SKM-1 (cell line): ENCODE results near the gene NEK6.

ENCODE experiments used
- DNase-seq: peaks from one replicate; lab custom pipeline; 2025; ENCODE audit not compliant: unreplicated experiment; lab: John Stamatoyannopoulos, UW

NEK6 gene

DNA sequence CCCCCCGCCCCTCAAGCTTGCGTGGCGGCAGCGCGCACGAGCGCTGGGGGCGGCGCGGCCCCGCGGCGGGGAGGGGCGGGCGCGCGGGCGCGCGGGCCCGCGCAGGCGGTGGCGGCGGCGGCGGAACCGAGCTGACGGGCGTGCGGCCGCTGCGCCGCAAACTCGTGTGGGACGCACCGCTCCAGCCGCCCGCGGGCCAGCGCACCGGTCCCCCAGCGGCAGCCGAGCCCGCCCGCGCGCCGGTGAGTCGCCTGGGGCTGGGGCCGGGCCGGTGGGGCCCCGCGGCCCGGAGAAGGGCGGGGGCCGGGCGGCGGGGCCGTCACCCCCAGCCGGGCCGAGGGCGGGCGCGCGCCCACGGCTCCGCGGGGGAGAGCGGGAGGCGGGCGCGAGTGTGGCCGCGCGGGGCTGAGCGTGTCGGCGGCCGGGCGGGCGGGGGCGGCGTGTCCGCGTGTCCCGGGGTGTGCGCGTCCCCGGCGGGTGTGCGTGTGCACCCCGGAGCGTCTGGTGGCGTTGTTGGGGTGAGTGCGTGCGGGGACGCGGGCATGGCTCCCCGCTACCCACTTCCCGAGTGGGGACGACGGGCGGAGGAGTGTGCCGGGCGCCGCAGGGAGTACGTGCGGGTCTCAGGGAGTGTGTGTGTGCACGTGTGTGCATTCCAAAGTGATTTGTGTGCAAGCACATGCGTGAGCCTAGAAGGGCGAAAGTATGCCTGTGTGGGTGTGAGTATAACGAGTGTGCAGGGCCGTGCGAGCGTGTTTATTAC is at the start of gene NEK6:
Gene NEK6, plus strand, starts transcription at position 106 of the 763 bp plus-strand sequence. CDS start 44,016 bp downstream, outside the sequence.
- DNase-seq = no peak

DNA sequence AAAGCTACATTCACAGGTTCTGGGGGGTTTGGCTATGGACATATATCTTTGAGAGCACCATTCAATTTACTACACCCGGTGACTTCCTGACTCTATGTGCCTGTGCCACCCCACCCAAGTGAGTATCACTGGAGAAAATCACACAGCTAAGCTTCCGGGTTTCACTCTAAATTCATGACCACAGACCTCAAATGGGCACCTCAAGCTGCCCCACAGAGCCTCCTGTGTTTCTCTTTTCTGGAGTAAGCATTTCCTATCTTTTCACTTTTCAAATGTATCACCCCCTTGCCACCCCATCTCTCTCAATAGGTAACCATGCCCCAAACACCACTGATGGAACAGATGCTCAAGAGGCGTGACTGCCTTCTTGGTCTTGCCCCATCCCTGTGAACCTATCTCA is 49.2 kb upstream of the NEK6 start:
- no peak for DNase-seq

DNA sequence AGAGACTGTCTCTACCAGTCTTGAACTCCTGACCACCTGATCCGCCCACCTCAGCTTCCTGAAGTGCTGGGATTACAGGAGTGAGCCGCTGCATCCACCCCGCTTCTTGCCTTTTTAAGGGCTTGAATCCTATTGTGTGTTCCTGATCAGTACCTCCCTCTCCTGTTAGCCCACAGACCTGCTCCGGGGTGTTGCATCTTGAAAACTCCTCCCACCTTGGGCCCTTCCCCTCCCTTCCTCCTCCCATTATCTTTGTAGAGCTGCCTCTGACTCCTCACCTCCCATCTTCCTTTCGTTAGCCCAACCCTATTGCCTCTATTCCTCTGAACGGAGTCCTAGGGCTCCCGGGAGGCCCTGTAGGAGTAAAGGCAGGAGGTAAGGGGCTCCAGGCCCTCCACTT is 48.5 kb upstream of the NEK6 start:
- DNase-seq = no peak

DNA sequence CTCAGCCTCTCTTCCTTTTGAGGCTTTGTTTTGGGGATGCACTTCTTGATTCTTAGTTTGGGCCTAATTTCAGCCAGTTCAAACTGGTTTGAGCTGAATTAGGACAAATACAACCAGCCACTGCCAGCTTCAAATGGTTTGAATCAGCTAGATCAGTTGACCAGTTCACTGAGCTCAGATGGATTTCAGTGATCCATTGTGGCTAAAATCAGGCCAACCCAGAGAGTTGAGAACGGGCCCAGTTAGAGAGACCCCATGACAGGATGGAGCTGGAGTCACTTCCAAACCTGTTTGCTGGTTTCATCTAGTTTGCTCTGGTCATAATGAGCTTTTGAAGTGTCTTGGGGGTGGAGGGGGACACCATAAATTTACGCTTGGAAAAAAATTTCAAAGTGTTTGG is 48.0 kb upstream of the NEK6 start:
- DNase-seq = no peak

DNA sequence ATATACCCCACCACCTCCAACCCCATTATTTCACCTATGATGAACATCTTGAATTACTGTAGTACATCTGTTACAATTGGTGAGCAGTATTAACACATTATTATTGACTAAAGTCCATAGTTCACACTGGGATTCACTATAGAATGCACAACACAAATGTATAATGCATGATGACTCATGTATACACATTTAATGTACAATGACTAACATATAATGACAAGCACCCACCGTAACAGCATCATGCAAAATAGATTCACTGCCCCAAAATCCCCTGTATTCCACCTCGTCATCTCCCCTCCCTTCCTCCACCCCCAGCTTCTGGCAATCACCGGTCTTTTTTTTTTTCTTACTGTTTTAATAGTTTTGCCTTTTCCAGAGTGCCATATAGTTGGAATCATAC is 47.1 kb upstream of the NEK6 start:
- DNase-seq = no peak

DNA sequence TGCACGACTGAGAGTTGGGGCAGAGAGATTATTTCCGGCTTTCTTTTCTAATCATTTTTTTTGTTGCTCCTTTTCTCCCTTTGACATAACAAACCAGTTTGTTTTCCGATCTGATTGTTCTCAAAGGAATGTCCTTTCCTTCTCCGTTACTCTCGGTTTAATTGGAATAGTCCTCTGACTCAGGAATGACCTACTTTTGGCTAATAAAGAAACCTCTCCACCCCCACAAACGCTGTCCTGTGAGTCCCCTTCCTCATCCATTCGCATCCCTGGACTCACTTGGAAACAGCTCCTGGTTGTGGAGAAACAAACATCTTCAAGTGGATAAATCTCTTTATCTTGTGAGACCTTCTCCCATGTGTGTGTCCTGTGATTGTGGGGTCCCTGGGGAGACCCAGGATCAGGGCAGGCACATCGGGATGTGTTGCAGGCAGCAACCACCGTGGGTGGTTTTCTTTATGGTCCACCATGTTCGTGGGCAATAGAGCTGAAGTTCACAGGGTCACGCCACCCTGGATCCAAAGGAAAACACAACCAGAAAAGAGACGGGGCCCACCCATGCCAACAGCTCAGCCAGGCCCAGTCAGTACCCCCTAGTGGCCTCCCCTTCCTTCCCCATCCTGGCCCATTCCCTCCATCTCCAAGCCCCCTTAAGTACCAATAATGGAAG is 45.2 kb upstream of the NEK6 start:
- DNase-seq = no peak

DNA sequence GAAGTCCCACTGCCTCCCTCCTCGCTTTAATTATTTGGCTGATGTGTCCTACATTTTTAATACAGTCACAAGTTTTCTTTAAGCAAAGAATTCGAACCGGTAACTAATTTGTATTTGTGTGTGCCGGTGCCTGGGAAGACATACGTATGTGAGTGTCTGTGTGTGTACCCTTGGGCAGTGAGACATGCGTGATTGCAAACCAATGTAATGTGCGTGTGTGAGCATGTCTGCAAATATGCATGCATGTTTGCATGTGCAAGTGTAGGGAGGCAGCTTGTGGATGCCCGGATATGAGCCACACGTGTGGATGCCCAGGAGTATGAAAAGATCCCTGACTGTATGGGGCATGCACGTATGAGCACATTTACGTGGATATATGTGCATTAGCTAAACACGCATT is 44.4 kb upstream of the NEK6 start:
- DNase-seq = no peak

DNA sequence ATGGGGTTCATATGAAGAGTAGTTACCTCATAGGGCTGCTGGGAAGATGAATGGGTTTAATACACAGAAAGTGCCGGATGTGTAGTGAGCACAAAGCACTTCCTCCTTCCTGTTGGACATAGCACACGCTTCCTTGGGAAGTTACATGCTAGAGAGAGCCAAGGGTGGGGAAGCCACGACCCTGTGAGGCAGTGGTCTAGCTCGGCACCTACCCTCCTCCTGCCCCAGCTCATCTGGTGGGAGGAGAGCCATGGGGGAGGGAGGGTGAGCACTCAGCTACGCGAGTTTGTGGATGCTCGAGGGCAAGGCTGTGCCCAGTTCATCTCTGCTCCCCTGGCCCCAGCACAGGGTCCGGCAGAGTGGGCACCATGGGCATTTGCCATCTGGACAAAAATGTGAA is 43.6 kb upstream of the NEK6 start:
- DNase-seq = no peak

DNA sequence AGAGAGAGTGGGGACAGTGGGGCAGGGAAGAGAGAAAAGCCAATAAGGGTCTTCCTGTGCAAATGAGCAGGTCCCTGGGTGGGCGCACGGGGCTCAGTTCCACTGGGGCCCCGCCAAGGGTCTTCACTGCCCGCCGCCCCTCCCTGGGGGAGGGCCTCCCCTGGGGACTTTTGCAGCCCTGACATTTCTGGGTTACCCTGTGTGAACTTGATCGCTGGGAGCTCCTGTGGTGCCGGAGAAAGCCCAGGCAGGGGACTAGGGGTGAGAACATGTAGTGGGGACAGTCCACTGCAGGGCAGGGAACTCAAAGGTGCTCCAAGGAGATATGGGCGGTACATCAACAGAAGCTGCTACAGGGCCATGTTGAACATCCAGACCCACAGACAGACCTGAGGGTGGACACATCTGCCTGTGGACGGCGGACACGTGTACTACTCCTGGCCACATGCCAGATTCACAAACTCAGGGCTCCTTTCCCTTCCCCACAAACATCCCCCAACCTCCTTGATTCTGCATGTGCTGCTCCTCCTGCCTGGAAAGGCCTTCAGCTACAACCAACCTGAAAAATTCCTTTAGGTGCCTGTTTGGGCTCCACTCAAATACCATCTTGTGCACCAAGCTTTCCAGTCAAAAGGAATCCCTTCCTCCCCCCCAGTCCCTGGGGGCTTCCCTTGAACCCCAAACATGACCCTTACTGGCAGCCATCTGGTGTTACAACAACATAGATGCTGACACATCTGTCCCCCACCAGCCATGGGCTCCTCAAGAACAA is 43.0 kb upstream of the NEK6 start:
- DNase-seq = no peak

DNA sequence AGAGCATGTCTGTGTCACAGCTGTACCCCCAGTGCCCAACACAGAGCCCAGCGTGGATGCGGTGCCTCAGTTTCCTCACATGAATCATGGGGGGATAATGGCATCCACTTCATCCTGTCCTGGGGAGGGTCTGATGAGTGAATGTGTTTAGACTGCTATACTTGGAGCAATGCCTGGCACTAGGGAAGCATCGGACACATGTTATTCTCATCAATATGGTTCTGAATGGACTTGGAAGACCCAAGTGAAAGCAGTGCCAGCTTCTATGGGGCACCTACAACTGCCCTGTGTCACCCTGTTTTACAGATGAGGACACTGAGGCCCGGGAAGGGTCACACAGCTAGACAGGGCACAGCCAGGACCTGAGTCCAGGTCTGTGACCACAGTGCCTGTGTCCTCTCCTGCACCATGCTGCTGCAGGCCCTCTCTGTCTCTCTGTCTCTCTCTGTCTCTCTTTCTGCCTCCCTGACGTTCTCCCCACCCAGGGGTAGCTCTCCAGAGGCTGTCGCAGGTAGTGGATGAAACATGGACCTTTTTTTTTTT is 42.3 kb upstream of the NEK6 start:
- no peak for DNase-seq

DNA sequence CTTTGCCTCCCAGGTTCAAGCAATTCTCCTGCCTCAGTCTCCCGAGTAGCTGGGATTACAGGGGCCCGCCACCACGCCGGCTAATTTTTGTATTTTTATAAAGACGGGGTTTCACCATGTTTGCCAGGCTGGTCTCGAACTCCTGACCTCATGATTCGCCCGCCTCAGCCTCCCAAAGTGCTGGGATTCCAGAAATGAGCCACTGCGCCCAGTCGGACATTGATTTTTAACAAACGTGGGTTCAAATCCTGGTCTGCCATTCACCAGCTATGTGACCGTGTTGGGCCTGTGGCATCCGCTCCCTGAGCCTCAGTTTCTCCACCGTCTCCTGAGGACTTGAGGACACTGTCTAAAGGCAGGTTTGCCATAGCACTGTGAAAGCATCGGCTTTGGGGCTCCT is 41.8 kb upstream of the NEK6 start:
- no peak for DNase-seq

DNA sequence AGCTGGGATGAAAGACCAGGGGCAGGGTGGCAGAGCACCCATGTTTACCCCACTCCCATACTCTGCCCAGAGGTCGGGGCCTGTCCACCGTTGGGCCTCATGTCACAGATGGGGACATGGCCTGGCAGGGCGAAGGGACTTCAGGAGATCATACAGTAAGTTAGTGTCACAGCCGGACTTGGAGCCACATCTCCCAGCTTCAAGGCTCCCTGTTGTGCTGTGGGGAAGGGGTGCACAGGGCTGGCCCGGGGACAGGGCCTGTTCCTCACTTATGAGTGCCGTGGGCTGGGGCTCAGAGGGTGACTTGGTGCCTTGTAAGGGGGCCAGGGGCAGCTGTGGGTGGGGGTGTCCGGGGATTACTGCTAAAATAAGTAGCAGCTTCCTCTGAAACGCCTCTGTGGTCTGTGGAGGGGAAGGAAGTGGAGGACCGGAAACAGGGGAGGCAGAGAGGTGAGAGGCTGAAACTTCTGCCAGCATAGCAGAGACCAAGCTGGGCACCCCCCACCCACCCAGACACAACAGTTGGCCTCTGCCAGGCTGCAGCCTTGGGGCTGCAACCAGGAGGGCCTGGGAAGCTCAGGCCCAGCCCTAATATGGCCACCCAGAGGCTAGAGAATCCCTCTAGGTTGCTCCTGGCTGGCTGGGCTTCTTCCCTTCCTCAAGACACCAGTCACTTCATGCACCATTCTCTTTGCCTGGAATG is 41.1 kb upstream of the NEK6 start:
- DNase-seq = peak; percentile 91

DNA sequence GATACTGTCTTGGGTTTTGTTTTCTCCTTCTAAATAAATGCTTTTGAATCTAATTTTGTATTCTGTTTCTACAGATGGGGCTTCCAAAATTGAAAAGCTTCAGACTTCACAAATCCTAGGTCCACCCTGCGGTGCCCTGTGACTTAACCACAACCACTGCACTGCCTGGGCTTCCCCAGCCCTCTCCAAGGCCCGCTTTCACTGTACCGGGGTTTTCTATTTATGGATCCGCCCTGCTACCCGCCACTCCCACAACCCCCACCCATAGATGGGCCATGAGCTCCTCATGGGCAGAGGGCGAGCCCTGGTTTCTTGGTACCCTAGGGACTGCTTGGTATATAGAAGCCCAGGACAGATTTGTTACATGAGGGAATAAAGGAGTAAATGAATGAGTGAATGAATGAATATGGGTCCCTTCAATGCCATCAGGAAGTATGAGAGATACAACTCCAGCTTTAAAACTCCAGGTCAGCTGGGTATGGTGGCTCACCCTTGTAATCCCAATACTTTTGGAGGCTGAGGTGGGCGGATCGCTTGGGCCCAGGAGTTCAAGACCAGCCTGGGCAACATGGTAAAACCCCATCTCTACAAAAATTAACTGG is 39.8 kb upstream of the NEK6 start:
- no peak for DNase-seq

DNA sequence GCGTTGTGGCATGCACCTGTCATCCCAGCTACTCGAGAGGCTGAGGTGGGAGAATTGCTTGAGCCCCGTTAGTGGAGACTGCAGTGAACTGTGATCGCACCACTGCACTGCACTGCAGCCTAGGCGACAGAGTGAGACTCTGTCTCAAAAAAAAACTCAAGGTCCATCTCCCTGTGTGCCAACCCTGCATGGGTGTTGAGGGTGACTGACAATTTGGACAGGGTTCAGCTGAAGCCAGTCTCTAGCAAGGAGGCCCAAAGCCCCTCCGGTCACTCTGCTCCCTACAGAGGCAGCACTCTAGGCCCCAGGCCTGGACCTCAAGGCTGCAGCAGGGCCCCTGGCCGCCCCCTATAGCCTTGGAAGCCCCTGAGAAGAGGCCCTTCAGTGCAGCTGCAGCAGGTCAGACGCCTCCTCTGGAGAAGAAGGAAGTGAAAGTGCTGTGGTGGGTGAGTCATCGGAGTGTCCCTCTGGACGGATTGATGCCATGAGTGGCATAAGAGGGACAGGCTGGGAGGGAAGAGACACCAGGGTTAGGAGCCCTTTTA is 39.2 kb upstream of the NEK6 start:
- peak; percentile 87 for DNase-seq

DNA sequence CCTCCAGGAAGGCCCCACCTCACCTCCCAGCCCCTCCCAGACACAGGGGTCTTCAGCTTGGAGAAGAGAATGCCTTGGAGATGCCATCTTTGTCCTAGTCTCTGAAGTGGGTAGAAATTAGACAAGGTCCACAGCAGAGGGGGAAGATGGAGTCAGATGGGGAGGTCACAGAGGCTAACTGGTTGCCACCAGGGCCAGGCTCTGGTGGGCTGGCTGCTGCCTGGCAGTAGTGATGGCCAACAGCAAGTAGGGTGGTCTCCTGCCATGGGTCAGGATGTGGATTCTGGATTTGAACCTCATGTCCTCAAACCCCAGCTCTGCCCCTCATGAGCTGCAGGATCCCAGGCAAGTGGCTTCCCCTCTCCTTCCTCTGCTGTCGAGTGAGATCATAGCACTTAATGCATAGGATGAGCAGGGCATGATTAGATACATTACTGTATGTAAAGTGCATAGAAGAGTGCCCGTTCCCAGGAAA is 38.7 kb upstream of the NEK6 start:
- peak; percentile 70 for DNase-seq

DNA sequence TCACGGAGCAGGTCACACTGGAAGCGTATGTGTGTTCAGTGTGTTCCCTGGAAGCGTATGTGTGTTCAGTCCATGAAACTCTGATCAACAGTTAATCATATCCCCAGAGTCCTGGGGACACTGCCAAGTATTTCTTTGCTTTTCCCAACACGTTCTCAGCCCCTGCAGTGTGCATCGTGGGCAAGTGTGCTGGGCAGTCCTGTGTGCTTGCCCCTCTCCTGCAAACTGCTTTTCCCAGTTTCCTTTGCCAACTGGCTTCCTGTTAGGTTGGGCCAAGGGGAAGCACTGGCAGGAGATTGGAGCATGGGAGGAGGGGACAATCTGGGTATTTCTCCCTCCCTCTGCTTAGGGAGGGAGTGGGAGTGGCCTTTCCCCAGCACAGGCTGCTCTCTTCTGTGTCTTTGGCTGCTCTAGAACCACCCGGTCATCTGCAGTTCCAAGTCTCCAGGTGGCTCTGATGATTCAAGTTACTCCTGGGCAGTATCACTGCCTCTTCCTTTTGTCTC is 36.8 kb upstream of the NEK6 start:
- DNase-seq = no peak

DNA sequence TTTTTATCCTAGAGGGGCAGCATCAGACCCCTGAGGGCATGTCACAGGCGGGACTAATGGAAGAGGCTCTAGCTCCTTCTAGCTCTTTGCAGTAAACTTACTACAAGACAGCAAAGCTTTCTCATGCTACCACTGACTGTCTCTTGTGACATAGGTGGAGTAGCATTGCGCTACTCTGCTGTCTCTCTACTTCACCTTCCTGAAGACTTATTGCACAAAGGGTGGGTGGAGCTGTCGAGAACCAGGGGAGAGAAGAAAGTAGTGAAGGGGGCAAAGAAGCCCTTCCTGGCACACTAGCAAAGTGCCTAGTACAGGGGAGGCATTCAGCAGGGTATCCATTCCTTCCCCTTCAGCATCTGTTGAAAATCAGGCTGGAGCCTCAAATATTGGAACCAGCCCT is 36.1 kb upstream of the NEK6 start:
- peak; percentile 74 for DNase-seq

DNA sequence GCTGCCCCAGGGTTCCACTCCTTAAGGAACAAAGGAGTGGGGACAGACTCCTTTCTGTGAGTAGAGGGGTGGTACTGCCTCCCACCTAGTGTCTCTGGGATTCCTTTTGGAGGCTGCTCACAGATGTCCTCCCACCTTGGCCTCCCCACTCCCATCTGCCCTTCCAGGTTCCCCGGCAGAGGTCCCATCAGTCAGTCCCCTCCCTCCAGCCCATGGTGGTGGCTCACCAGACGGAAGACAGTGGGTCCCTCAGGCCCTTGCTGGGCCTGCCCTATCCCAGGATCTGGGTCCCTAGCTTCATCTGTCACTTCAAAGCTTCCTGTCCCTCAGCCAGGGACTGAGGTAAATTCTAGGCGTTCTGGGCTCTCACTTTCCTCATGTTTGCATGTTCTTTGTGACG is 35.6 kb upstream of the NEK6 start:
- DNase-seq = no peak

DNA sequence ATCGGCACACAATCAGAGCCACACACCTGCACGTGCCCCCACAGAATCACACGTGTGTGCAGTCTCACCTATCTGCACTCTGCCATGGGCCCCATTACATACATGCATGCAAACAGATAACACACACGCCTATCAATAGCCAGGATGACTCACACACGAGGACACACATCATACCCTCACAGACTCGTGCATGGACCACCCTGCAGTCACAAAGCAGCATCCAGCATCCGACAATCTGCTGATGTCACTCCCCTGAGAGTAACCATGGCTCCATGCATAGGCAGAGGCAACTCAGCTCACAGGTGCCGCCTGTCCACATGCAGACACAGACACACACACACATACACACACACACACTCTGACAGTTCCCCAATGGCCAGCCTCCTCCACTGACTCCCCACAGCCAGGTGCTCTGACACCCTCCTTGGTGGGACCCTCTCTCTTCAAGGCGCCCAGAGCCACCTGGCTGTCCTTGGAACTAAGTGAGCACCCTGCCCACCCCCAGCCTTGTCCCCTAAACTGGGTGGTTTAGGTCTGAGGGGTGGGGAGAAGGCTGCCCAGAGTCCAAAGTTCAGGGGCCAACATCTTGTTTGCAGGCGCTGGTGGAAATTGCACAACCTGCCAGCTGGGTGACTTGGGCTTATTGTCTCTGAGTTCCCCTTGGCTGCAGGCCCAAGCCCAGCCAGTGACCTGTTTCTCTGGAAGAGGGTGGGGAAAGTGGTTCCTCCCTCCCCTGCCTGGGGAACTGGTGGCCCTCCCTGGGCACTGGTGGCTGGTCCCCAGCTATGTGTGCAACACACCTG is 34.6 kb upstream of the NEK6 start:
- DNase-seq = peak; percentile 75
